ENCODE results near the gene ATP11A. TPM values are rescaled to one million over a fixed set of nuclear protein-coding genes. Genes with fewer than 3 reads are reported as not detected.

ATP11A gene
- total and polyA plus RNA-seq, 10 donors = 2.7 to 91.3 (median 59.1) TPM

DNA sequence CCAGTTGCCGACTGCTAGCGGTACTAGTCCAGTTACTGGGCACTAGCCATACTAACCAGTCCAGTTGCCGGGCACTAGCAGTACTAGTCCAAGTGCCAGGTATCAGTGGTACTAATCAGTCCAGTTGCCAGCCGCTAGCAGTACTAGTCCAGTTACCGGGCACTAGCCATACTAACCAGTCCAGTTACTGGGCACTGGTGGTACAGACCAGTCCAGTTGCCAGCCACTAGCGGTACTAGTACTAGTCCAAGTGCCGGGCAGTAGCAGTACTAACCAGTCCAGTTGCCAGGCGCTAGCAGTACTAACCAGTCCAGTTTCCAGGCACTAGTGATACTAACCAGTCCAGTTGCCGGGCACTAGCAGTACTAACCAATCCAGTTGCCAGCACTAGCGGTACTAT, 155.0 kb downstream of the ATP11A start:
- TF ChIP-seq POLR2AphosphoS5 (IDR thresholded peaks at IDR 0.05) (no peak), CTCF (IDR thresholded peaks at IDR 0.05 in 8 of 11, conservative IDR thresholded peaks at IDR 0.05 in 3 of 11) (no peak), POLR2A (IDR thresholded peaks at IDR 0.05) (no peak)

DNA sequence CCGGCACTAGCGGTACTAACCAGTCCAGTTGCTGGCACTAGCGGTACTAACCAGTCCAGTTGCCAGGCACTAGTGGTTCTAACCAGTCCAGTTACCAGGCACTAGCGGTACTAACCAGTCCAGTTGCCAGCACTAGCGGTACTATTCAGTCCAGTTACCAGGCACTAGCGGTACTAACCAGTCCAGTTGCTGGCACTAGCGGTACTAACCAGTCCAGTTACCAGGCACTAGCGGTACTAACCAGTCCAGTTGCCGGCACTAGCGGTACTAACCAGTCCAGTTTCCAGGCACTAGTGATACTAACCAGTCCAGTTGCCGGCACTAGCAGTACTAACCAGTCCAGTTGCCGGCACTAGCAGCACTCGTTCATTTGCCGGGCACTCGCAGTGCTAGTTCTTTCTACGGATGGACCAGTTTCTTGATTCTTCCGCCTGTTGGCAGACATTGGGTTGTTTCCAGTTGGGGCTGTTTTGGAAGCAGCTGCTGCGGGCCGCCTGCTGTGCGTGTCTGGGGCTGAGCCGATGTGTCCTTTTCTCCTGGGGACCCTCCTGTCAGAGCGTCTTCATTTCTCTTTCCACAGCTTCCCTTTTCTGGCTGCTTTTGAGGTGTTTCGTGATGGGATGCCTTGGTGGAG, 155.8 kb downstream of the ATP11A start:
- H3K9me3 ChIP-seq = peaks cover 0 to 5% (median 0%) of the 10 kb centered on the region in 8 donors
- no peak overlapping the region for H3K4me3 ChIP-seq
- H3K27ac ChIP-seq = no peak overlapping the region
- H3K27me3 ChIP-seq (replicated peaks in 1 of 7) = no peaks in the 10 kb centered on the region
- H3K4me1 ChIP-seq = no peaks in the 10 kb centered on the region
- 88 to 98% (median 95%) methylated on average over 13 to 23 of the region's 23 CpGs for WGBS, 5 donors
- TF ChIP-seq POLR2A (IDR thresholded peaks at IDR 0.05) = no peak
- no peak for TF ChIP-seq POLR2AphosphoS5 (IDR thresholded peaks at IDR 0.05)
- no peak for TF ChIP-seq CTCF (IDR thresholded peaks at IDR 0.05 in 8 of 11, conservative IDR thresholded peaks at IDR 0.05 in 3 of 11)
- peak; percentile 43 for DNase-seq
- intact Hi-C loops (cut with DNase I; ENCODE audit: low total_unique reads) = no loop called here
- peaks cover 0 to 90% (median 34%) of the 10 kb centered on the region in 6 donors for H3K36me3 ChIP-seq

More for the DNA sequence above, 155.0 kb downstream of the ATP11A start:
- peaks cover 0 to 90% (median 34%) of the 10 kb centered on the region in 6 donors for H3K36me3 ChIP-seq
- 93 to 99% (median 98%) methylated on average over 4 to 10 of the region's 10 CpGs for WGBS, 5 donors
- peak; percentile 32 for DNase-seq
- H3K9me3 ChIP-seq = peaks cover 0 to 5% (median 0%) of the 10 kb centered on the region in 8 donors
- H3K4me1 ChIP-seq = no peaks in the 10 kb centered on the region
- intact Hi-C loops (cut with DNase I; ENCODE audit: low total_unique reads) = no loop called here
- H3K27ac ChIP-seq = no peak overlapping the region
- H3K4me3 ChIP-seq = no peak overlapping the region
- H3K27me3 ChIP-seq (replicated peaks in 1 of 7) = no peaks in the 10 kb centered on the region

GRCh38 chr13:112846411-112847115, 156.7 kb downstream of the ATP11A start:
- H3K36me3 ChIP-seq = peaks cover 0 to 90% (median 36%) of the 10 kb centered on the region in 6 donors
- H3K9me3 ChIP-seq = peaks cover 0 to 5% (median 0%) of the 10 kb centered on the region in 8 donors
- H3K4me1 ChIP-seq = no peaks in the 10 kb centered on the region
- TF ChIP-seq POLR2A (IDR thresholded peaks at IDR 0.05) (no peak), CTCF (IDR thresholded peaks at IDR 0.05 in 8 of 11, conservative IDR thresholded peaks at IDR 0.05 in 3 of 11) (no peak), POLR2AphosphoS5 (IDR thresholded peaks at IDR 0.05) (no peak)
- H3K4me3 ChIP-seq = no peak overlapping the region
- peak; percentile 61 for DNase-seq
- no peaks in the 10 kb centered on the region for H3K27me3 ChIP-seq (replicated peaks in 1 of 7)
- 93 to 97% (median 96%) methylated on average over 20 to 23 of the region's 23 CpGs for WGBS, 5 donors
- intact Hi-C loops (cut with DNase I; ENCODE audit: low total_unique reads) = no loop called here
- H3K27ac ChIP-seq = no peak overlapping the region

GRCh38 chr13:112849500-112849899, 159.7 kb downstream of the ATP11A start:
- H3K27ac ChIP-seq = no peak overlapping the region
- peak; percentile 5 for DNase-seq

More at GRCh38 chr13:112849500-112849899, 159.7 kb downstream of the ATP11A start:
- WGBS, 5 donors = 78 to 84% (median 81%) methylated on average over 6 of the region's 6 CpGs
- Histone ChIP-seq H3K27me3 (replicated peaks in 1 of 7) (no peaks in the 10 kb centered on the region), H3K4me3 (no peak overlapping the region), H3K4me1 (no peaks in the 10 kb centered on the region), H3K36me3 (peaks cover 0 to 90% (median 20%) of the 10 kb centered on the region in 6 donors), H3K9me3 (peaks cover 0 to 5% (median 0%) of the 10 kb centered on the region in 8 donors)
- intact Hi-C loops (cut with DNase I; ENCODE audit: low total_unique reads) = no loop called here
- no peak for TF ChIP-seq POLR2A (IDR thresholded peaks at IDR 0.05)
- TF ChIP-seq CTCF (IDR thresholded peaks at IDR 0.05 in 8 of 11, conservative IDR thresholded peaks at IDR 0.05 in 3 of 11) = no peak
- no peak for TF ChIP-seq POLR2AphosphoS5 (IDR thresholded peaks at IDR 0.05)
